Astrocyte (in vitro differentiated cells and primary cell): ENCODE data around the gene ACOX3. TPM values are rescaled to one million over a fixed set of nuclear protein-coding genes. Genes with fewer than 3 reads are reported as not detected.

Experiments
- DNase-seq: peaks from one replicate; pipeline ENCODE4 v3.0.0-alpha.2; 2010; ENCODE audit warnings: low read depth
- FAIRE-seq: peaks from 2 replicates; lab custom pipeline; 2011; peaks lifted over from hg19 to GRCh38; lab: Jason Lieb, UNC
- H2AFZ ChIP-seq: 2 replicates; pipeline ENCODE4 v1.6.0; 2012; ENCODE audit warnings: low read depth, low read length, inconsistent platforms
- H3K27ac ChIP-seq: 2 replicates; pipeline ENCODE4 v1.5.1; 2011; ENCODE audit warnings: low read depth, low read length, inconsistent platforms
- H3K27me3 ChIP-seq: 2 replicates; pipeline ENCODE4 v1.6.0; 2011; ENCODE audit warnings: low read length, inconsistent platforms; ENCODE audit not compliant: insufficient read depth
- H3K36me3 ChIP-seq: 2 replicates; pipeline ENCODE4 v1.5.1; 2011; ENCODE audit warnings: low read length, inconsistent platforms; ENCODE audit not compliant: insufficient read depth
- H3K4me1 ChIP-seq: 2 replicates; pipeline ENCODE4 v1.5.1; 2011; ENCODE audit warnings: low read length, inconsistent platforms; ENCODE audit not compliant: insufficient read depth
- H3K4me2 ChIP-seq: 2 replicates; pipeline ENCODE4 v1.6.0; 2012; ENCODE audit warnings: low read length, inconsistent platforms
- H3K4me3 ChIP-seq: 2 replicates; pipeline ENCODE4 v1.5.1; 2011; ENCODE audit warnings: low read depth, mild to moderate bottlenecking, low read length, inconsistent platforms; ENCODE audit not compliant: insufficient read depth
- H3K79me2 ChIP-seq: 2 replicates; pipeline ENCODE4 v1.6.0; 2012; ENCODE audit warnings: mild to moderate bottlenecking, low read length, inconsistent platforms; ENCODE audit not compliant: insufficient read depth
- H3K9ac ChIP-seq: 2 replicates; pipeline ENCODE4 v1.6.0; 2012; ENCODE audit warnings: mild to moderate bottlenecking, low read length, inconsistent platforms
- H3K9me3 ChIP-seq: 2 replicates; pipeline ENCODE4 v1.5.1; 2012; ENCODE audit warnings: low read depth, mild to moderate bottlenecking, low read length, inconsistent platforms; ENCODE audit not compliant: insufficient read depth
- H4K20me1 ChIP-seq: 2 replicates; pipeline ENCODE4 v1.6.0; 2012; ENCODE audit warnings: low read length, inconsistent platforms; ENCODE audit not compliant: insufficient read depth
- H3K27ac Mint-ChIP-seq: one replicate; pipeline ENCODE4 v1.8.0; 2021; ENCODE audit warnings: mild to moderate bottlenecking, mixed read lengths; ENCODE audit not compliant: unreplicated experiment
- H3K27me3 Mint-ChIP-seq: one replicate; pipeline ENCODE4 v1.8.0; 2021; ENCODE audit warnings: low read depth, mixed read lengths; ENCODE audit not compliant: unreplicated experiment
- H3K36me3 Mint-ChIP-seq: one replicate; pipeline ENCODE4 v1.8.0; 2021; ENCODE audit warnings: low read depth, mixed read lengths; ENCODE audit not compliant: unreplicated experiment
- H3K4me1 Mint-ChIP-seq: one replicate; pipeline ENCODE4 v1.8.0; 2021; ENCODE audit warnings: low read depth, mixed read lengths; ENCODE audit not compliant: unreplicated experiment
- H3K4me3 Mint-ChIP-seq: one replicate; pipeline ENCODE4 v1.8.0; 2021; ENCODE audit warnings: mild to moderate bottlenecking, moderate library complexity, mixed read lengths; ENCODE audit not compliant: unreplicated experiment
- H3K9me3 Mint-ChIP-seq: one replicate; pipeline ENCODE4 v1.8.0; 2021; ENCODE audit warnings: mild to moderate bottlenecking, mixed read lengths; ENCODE audit not compliant: unreplicated experiment
- CTCF ChIP-seq: IDR thresholded peaks from 2 replicates; pipeline ENCODE4 v1.5.1; 2011; ENCODE audit warnings: low read depth, mild to moderate bottlenecking, inconsistent platforms, low read length, moderate library complexity; ENCODE audit not compliant: insufficient read depth
- EZH2 ChIP-seq: IDR thresholded peaks from 2 replicates; pipeline ENCODE4 v1.6.1; 2012; ENCODE audit warnings: mild to moderate bottlenecking, low read length, inconsistent platforms; ENCODE audit not compliant: insufficient read depth
- total RNA-seq: library from RNA; stranded (reverse); gene quantifications from 2 replicates; pipeline ENCODE4 v1.2.1, GENCODE V29; 2021

Gene ACOX3
- total RNA-seq, 1 donor from 2014 or later, result 45.6 TPM

GRCh38 chr4:8396762-8397406 lies 43.6 kb downstream of the ACOX3 start:
- FAIRE-seq (no peak), DNase-seq (no peak)
- Histone ChIP-seq H3K9me3 (no peaks in the 10 kb centered on the region), H3K36me3 (peaks cover 2% of the 10 kb centered on the region), H4K20me1 (peaks cover 55% of the 10 kb centered on the region), H3K4me3 (no peak overlapping the region), H3K27ac (no peak overlapping the region), H3K9ac (no peak overlapping the region), H2AFZ (no peak overlapping the region), H3K4me2 (no peak overlapping the region), H3K79me2 (no peaks in the 10 kb centered on the region), H3K4me1 (peaks cover 30% of the 10 kb centered on the region), H3K27me3 (no peaks in the 10 kb centered on the region)
- no peak for TF ChIP-seq CTCF
- no peak for TF ChIP-seq EZH2
- no peaks in the 10 kb centered on the region for H3K27me3 Mint-ChIP-seq
- peaks cover 19% of the 10 kb centered on the region for H3K4me1 Mint-ChIP-seq
- H3K36me3 Mint-ChIP-seq, result peaks cover 25% of the 10 kb centered on the region
- no peaks in the 10 kb centered on the region for H3K9me3 Mint-ChIP-seq
- no peak overlapping the region for H3K27ac Mint-ChIP-seq
- no peak overlapping the region for H3K4me3 Mint-ChIP-seq

GRCh38 chr4:8395504-8396296 lies 44.8 kb downstream of the ACOX3 start:
- Histone ChIP-seq H4K20me1 (peaks cover 55% of the 10 kb centered on the region), H3K9me3 (no peaks in the 10 kb centered on the region), H3K27ac (no peak overlapping the region), H3K36me3 (peaks cover 2% of the 10 kb centered on the region), H3K4me1 (peaks cover 35% of the 10 kb centered on the region), H3K4me3 (no peak overlapping the region), H3K4me2 (no peak overlapping the region), H3K9ac (no peak overlapping the region), H2AFZ (no peak overlapping the region), H3K79me2 (no peaks in the 10 kb centered on the region), H3K27me3 (no peaks in the 10 kb centered on the region)
- TF ChIP-seq EZH2, result no peak
- no peak for TF ChIP-seq CTCF
- peaks cover 29% of the 10 kb centered on the region for H3K4me1 Mint-ChIP-seq
- H3K27me3 Mint-ChIP-seq, result no peaks in the 10 kb centered on the region
- DNase-seq (no peak), FAIRE-seq (no peak)
- no peak overlapping the region for H3K27ac Mint-ChIP-seq
- no peaks in the 10 kb centered on the region for H3K9me3 Mint-ChIP-seq
- H3K36me3 Mint-ChIP-seq, result peaks cover 26% of the 10 kb centered on the region
- peak overlapping the region; percentile 50 for H3K4me3 Mint-ChIP-seq
